ENCODE data around the gene RBM5. TPM values are rescaled to one million over a fixed set of nuclear protein-coding genes. Genes with fewer than 3 reads are reported as not detected.

Gene RBM5
- total RNA-seq, result 148 and 150 TPM in 2 replicates

DNA sequence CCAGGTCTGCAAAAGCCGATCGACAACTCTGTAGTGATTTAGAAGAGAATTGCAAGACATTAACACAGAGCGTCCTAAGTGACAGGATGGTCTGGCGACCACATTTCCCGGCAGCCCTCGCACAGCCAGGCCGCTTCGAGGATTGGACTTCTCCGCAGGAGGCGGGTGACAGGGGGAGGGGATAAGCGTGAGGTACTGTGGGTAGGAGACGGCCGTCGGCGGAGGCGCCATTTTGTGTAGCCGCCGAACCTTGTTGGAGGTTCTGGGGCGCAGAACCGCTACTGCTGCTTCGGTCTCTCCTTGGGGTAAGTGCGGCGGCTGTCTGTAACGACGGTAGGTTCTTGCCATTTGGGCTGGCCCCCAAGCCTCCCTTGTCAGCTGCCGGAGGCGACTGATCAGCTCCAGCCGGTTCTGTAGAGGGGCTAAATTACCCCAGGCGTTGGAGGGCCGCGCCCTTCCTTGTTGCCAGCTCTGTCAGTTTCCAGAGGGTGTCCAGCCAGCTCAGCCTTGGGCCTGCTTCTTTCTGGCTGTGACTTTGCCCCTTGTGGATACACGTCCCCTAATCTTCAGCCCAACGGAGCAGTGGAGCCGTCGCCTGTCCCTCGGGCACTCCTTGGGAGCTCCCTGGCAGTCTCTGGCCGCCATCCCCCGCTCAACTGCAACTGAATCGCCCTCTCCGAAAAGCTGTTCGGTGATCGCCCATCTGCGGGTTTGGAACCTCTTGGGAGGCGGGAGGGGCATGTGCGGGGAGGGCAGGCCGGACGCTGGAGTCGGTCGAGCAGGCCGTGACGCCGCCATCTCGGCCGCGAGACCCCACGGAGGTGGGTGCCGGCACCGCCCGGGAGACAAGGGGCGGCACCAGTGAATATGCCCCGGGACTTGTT, at the start of gene RBM5:
Gene RBM5 (plus strand): TSS at position 195 of the 884 bp plus-strand sequence. CDS start 1,516 bp downstream, outside the sequence.
- peak within 1 kb of the TSS; percentile 95 for H2AFZ ChIP-seq (ENCODE audit: low read length)
- TF ChIP-seq, protein P1, sequence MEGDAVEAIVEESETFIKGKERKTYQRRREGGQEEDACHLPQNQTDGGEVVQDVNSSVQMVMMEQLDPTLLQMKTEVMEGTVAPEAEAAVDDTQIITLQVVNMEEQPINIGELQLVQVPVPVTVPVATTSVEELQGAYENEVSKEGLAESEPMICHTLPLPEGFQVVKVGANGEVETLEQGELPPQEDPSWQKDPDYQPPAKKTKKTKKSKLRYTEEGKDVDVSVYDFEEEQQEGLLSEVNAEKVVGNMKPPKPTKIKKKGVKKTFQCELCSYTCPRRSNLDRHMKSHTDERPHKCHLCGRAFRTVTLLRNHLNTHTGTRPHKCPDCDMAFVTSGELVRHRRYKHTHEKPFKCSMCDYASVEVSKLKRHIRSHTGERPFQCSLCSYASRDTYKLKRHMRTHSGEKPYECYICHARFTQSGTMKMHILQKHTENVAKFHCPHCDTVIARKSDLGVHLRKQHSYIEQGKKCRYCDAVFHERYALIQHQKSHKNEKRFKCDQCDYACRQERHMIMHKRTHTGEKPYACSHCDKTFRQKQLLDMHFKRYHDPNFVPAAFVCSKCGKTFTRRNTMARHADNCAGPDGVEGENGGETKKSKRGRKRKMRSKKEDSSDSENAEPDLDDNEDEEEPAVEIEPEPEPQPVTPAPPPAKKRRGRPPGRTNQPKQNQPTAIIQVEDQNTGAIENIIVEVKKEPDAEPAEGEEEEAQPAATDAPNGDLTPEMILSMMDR (IDR thresholded peaks at IDR 0.05; ENCODE audit: extremely low read depth, low read depth, low read length), result no peak
- peak within 1 kb of the TSS; percentile 84 for H3K4me3 ChIP-seq (ENCODE audit: insufficient read depth, low read length)
- H3K9me3 ChIP-seq (ENCODE audit: low read depth, low read length), result no peaks in the 10 kb centered on the region
- peak; percentile 100 for DNase-seq (ENCODE audit: insufficient read length, low spot score, missing footprints)
- peaks cover 35% of the 10 kb centered on the region for H3K36me3 ChIP-seq (ENCODE audit: insufficient read depth, low read length)
- no peaks in the 10 kb centered on the region for H3K27me3 ChIP-seq (ENCODE audit: insufficient read depth, low read length)
- peaks cover 52% of the 10 kb centered on the region for H3K79me2 ChIP-seq (ENCODE audit: insufficient read depth, low read length)
- peaks cover 34% of the 10 kb centered on the region for H4K20me1 ChIP-seq (ENCODE audit: insufficient read depth, low read length)
- H3K4me2 ChIP-seq (ENCODE audit: insufficient read depth, low read length), result peak within 1 kb of the TSS; percentile 82
- H3K4me1 ChIP-seq (ENCODE audit: insufficient read depth, low read length), result peaks cover 14% of the 10 kb centered on the region
- H3K27ac ChIP-seq (ENCODE audit: low read depth, low read length), result peak within 1 kb of the TSS; percentile 97

DNA sequence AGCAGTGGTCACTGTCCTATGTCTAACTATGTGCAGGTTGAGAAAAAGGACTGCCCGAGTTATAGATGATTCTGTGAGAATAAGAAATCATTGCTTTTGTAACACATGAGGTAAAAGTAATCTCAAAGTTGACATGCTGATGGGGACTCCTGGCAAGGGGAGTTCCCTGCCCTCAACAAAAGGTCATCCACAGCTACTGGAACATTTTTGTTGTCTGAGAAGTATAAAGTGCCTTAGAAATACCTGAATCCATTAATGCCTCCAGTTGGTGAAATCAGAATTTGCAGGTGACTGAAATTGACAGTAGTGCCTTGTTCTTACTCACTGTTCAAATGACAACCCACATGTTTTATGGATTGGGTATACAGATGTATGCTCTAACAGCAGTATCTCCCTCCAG, 43.7 kb upstream of the RBM5 start:
- no peaks in the 10 kb centered on the region for H3K79me2 ChIP-seq (ENCODE audit: insufficient read depth, low read length)
- TF ChIP-seq, protein P1 (IDR thresholded peaks at IDR 0.05; ENCODE audit: extremely low read depth, low read depth, low read length), result no peak
- H3K9me3 ChIP-seq (ENCODE audit: low read depth, low read length), result no peaks in the 10 kb centered on the region
- no peak overlapping the region for H3K4me2 ChIP-seq (ENCODE audit: insufficient read depth, low read length)
- peaks cover 3% of the 10 kb centered on the region for H3K4me1 ChIP-seq (ENCODE audit: insufficient read depth, low read length)
- peaks cover 17% of the 10 kb centered on the region for H3K36me3 ChIP-seq (ENCODE audit: insufficient read depth, low read length)
- no peaks in the 10 kb centered on the region for H4K20me1 ChIP-seq (ENCODE audit: insufficient read depth, low read length)
- no peak overlapping the region for H3K27ac ChIP-seq (ENCODE audit: low read depth, low read length)
- peak; percentile 18 for DNase-seq (ENCODE audit: insufficient read length, low spot score, missing footprints)
- H3K4me3 ChIP-seq (ENCODE audit: insufficient read depth, low read length), result no peak overlapping the region
- no peak overlapping the region for H2AFZ ChIP-seq (ENCODE audit: low read length)
- no peaks in the 10 kb centered on the region for H3K27me3 ChIP-seq (ENCODE audit: insufficient read depth, low read length)

DNA sequence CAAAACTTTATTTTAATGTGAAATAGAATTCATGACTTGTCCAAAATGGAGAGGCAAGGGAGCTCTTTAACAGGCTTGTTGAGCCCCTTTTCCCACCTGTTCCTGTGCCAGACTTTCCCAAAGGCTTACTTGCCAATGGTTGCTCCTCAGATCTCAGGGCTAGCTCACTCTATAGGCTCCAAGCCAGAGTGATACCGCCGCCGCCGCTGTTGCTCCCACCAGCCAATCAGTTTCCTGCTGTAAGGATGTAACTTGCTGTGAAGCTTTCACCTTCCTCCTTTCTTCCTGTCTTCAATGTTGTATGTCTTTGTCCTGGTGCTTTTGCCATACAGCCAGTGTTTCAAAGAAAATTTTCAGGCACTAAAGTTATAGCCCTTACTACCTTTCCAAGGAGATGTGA, 41.3 kb upstream of the RBM5 start:
- Histone ChIP-seq H3K27ac (ENCODE audit: low read depth, low read length) (no peak overlapping the region), H3K4me2 (ENCODE audit: insufficient read depth, low read length) (no peak overlapping the region), H3K27me3 (ENCODE audit: insufficient read depth, low read length) (no peaks in the 10 kb centered on the region), H4K20me1 (ENCODE audit: insufficient read depth, low read length) (no peaks in the 10 kb centered on the region), H3K79me2 (ENCODE audit: insufficient read depth, low read length) (no peaks in the 10 kb centered on the region), H3K4me3 (ENCODE audit: insufficient read depth, low read length) (no peak overlapping the region), H2AFZ (ENCODE audit: low read length) (no peak overlapping the region), H3K36me3 (ENCODE audit: insufficient read depth, low read length) (peaks cover 18% of the 10 kb centered on the region), H3K9me3 (ENCODE audit: low read depth, low read length) (no peaks in the 10 kb centered on the region), H3K4me1 (ENCODE audit: insufficient read depth, low read length) (peaks cover 14% of the 10 kb centered on the region)
- TF ChIP-seq, protein P1 (IDR thresholded peaks at IDR 0.05; ENCODE audit: extremely low read depth, low read depth, low read length), result no peak
- DNase-seq (ENCODE audit: insufficient read length, low spot score, missing footprints), result no peak

DNA sequence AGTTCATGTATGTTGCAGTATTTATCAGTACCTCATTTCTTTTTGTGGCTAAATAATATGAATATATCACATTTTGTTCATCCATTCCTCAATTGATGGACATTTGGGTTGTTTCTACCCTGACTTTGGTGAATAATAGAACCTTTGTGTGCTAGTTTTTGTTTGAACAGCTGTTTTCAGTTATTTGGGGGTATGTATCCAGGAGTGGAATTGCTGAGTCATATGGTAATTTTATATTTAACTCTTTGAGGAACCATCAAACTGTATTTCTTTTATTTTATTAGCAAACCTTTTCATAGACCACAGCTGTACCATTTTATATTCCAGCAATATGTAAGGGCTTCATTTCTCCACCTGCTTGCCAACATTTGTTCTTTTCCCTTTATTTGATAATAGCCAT, 38.4 kb upstream of the RBM5 start:
- Histone ChIP-seq H3K4me1 (ENCODE audit: insufficient read depth, low read length) (peaks cover 14% of the 10 kb centered on the region), H3K9me3 (ENCODE audit: low read depth, low read length) (no peaks in the 10 kb centered on the region), H3K4me2 (ENCODE audit: insufficient read depth, low read length) (peak overlapping the region; percentile 62), H2AFZ (ENCODE audit: low read length) (no peak overlapping the region), H3K79me2 (ENCODE audit: insufficient read depth, low read length) (no peaks in the 10 kb centered on the region), H3K27ac (ENCODE audit: low read depth, low read length) (peak overlapping the region; percentile 69), H3K27me3 (ENCODE audit: insufficient read depth, low read length) (no peaks in the 10 kb centered on the region), H4K20me1 (ENCODE audit: insufficient read depth, low read length) (no peaks in the 10 kb centered on the region), H3K4me3 (ENCODE audit: insufficient read depth, low read length) (no peak overlapping the region), H3K36me3 (ENCODE audit: insufficient read depth, low read length) (peaks cover 24% of the 10 kb centered on the region)
- DNase-seq (ENCODE audit: insufficient read length, low spot score, missing footprints), result no peak
- TF ChIP-seq, protein P1 (IDR thresholded peaks at IDR 0.05; ENCODE audit: extremely low read depth, low read depth, low read length), result no peak
